ENCODE data around the gene PPP1R12A.

The PPP1R12A gene

DNA sequence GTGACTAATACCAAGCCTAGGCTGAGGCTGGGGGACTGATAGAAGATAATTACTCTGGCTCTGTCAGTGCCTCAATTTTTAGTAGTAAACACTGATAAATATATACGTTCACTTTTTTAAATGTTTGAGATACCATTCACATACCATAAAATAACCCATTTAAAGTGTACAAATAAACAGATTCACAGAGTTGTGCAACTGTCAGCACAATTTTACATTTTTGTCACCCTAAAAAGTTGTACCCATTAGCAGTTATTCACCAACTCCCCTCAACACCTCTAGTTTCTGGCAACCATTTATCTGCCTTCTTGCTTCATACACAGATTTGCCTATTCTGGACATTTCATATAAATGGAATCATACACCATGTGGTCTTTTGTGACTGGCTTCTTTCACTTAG is 15.1 kb downstream of the PPP1R12A start:
- Histone ChIP-seq H3K27ac (ENCODE audit: low read length) (no peak overlapping the region), H3K4me1 (ENCODE audit: control insufficient read depth in 1 of 2, insufficient read depth in 2 of 2, low read length in 2 of 2) (peaks cover 3 to 51% of the 10 kb centered on the region in 2 donors), H3K4me3 (ENCODE audit: low read depth in 1 of 2, low read length in 2 of 2) (no peak overlapping the region)

DNA sequence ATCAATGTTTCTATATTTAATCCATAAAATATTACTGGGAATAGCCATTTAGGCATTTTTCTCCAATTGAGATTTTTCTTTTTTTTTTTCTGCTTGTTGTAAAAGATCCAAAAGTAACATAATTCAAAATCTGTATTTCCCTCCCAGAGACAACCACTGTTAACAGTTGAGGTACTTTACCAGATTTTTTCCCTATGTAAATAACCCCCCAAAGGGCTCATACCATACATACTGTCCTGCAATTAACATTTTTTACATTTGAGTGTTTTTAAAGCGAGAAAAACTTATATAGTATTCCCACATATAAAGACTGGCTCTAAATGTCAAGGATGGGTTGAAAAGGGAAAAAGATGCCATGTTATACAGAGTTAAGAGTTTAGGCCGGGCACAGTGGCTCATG is 18.1 kb downstream of the PPP1R12A start:
- H3K27me3 ChIP-seq (ENCODE audit: low read depth, low read length) = no peaks in the 10 kb centered on the region
- H3K4me1 ChIP-seq (ENCODE audit: control insufficient read depth in 1 of 2, insufficient read depth in 2 of 2, low read length in 2 of 2) = peaks cover 3 to 63% of the 10 kb centered on the region in 2 donors
- H3K4me3 ChIP-seq (ENCODE audit: low read depth in 1 of 2, low read length in 2 of 2) = no peak overlapping the region
- H3K9me3 ChIP-seq (ENCODE audit: control insufficient read depth in 1 of 2, low read length in 2 of 2) = no peaks in the 10 kb centered on the region
- H3K27ac ChIP-seq (ENCODE audit: low read length) = no peak overlapping the region
- no peaks in the 10 kb centered on the region for H3K36me3 ChIP-seq (ENCODE audit: control insufficient read depth in 1 of 2, insufficient read depth in 2 of 2, low read length in 2 of 2)

More for the DNA sequence above, 15.1 kb downstream of the PPP1R12A start:
- no peaks in the 10 kb centered on the region for H3K36me3 ChIP-seq (ENCODE audit: control insufficient read depth in 1 of 2, insufficient read depth in 2 of 2, low read length in 2 of 2)
- no peaks in the 10 kb centered on the region for H3K27me3 ChIP-seq (ENCODE audit: low read depth, low read length)
- no peaks in the 10 kb centered on the region for H3K9me3 ChIP-seq (ENCODE audit: control insufficient read depth in 1 of 2, low read length in 2 of 2)

DNA sequence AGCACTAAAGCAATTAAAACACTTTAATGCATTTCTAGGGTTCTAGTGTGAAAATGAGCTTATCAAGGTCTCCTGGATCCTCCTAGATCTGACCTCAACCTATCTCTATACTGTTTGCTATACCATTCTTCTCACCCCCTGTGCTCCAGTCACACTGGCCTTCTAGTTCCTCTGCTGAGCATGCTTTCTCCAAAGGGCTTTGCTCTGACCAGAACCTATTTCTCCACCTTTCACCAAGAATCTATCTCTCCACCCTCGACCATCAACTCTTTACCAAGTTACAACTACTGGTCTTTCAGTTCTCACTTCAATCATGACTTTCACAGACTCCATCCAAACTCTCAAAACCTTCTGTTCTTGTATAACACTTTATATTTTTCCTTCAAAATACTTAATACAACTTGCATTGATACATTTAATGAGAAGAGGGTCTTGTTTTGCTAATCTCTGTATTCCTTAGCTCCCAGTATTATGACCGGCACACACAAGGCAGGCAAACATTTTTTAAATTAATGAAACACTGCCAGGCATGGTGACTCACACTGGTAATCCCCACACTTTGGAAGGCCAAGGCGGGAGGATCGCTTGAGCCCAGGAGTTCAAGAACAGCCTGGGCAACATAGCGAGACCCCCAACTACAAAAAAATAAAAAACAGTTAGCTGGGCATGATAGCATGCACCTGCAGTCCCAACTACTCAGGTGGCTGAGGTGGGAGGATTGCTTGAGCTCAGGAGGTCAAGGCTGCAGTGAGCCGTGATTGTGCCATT is 22.8 kb downstream of the PPP1R12A start:
- peaks cover 0 to 60% of the 10 kb centered on the region in 2 donors for H3K4me1 ChIP-seq (ENCODE audit: control insufficient read depth in 1 of 2, insufficient read depth in 2 of 2, low read length in 2 of 2)
- H3K4me3 ChIP-seq (ENCODE audit: low read depth in 1 of 2, low read length in 2 of 2) = no peak overlapping the region
- no peaks in the 10 kb centered on the region for H3K36me3 ChIP-seq (ENCODE audit: control insufficient read depth in 1 of 2, insufficient read depth in 2 of 2, low read length in 2 of 2)
- no peaks in the 10 kb centered on the region for H3K9me3 ChIP-seq (ENCODE audit: control insufficient read depth in 1 of 2, low read length in 2 of 2)
- no peak overlapping the region for H3K27ac ChIP-seq (ENCODE audit: low read length)
- no peaks in the 10 kb centered on the region for H3K27me3 ChIP-seq (ENCODE audit: low read depth, low read length)

DNA sequence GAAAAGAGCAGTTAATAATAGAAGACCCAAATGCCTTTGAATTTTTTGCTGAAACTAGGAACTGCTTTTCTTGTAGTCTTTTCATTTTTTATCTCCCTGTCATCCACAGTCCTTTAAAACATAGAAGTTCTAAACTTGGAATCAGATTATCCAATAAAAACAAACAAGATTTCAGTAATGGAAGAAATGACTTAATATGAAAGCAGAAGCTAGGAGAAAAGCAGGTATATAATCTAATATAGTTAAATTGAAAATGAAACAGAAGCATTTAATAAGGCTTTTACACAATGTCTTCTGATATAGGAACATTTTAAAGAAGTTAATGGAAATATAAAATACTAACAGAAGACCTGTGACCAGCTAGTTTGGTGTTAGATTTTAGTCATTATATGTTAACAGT is 26.5 kb downstream of the PPP1R12A start:
- Histone ChIP-seq H3K4me1 (ENCODE audit: control insufficient read depth in 1 of 2, insufficient read depth in 2 of 2, low read length in 2 of 2) (peaks cover 0 to 50% of the 10 kb centered on the region in 2 donors), H3K36me3 (ENCODE audit: control insufficient read depth in 1 of 2, insufficient read depth in 2 of 2, low read length in 2 of 2) (no peaks in the 10 kb centered on the region), H3K27ac (ENCODE audit: low read length) (no peak overlapping the region), H3K27me3 (ENCODE audit: low read depth, low read length) (no peaks in the 10 kb centered on the region), H3K4me3 (ENCODE audit: low read depth in 1 of 2, low read length in 2 of 2) (no peak overlapping the region), H3K9me3 (ENCODE audit: control insufficient read depth in 1 of 2, low read length in 2 of 2) (no peaks in the 10 kb centered on the region)

DNA sequence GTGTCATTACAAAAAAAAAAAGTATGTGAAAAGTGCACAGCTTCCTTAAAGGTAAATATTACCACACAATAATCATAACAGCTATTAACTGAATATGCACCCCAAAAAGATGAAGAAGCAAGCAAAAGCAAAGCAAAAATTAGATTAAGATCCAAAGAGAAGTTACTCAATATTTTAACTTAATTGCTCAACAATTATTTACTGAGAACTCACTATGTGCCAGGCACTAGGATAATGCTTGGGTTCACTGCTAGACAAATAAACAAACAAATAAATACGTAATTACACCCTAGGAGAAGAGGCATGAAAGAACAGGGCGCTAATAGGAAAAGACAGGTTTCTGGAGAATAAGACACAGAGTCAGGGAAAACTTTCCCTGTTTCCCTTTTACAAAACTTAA is 33.4 kb downstream of the PPP1R12A start:
- Histone ChIP-seq H3K27ac (ENCODE audit: low read length) (no peak overlapping the region), H3K9me3 (ENCODE audit: control insufficient read depth in 1 of 2, low read length in 2 of 2) (no peaks in the 10 kb centered on the region), H3K4me1 (ENCODE audit: control insufficient read depth in 1 of 2, insufficient read depth in 2 of 2, low read length in 2 of 2) (peaks cover 0 to 70% of the 10 kb centered on the region in 2 donors), H3K4me3 (ENCODE audit: low read depth in 1 of 2, low read length in 2 of 2) (no peak overlapping the region), H3K36me3 (ENCODE audit: control insufficient read depth in 1 of 2, insufficient read depth in 2 of 2, low read length in 2 of 2) (no peaks in the 10 kb centered on the region), H3K27me3 (ENCODE audit: low read depth, low read length) (no peaks in the 10 kb centered on the region)

DNA sequence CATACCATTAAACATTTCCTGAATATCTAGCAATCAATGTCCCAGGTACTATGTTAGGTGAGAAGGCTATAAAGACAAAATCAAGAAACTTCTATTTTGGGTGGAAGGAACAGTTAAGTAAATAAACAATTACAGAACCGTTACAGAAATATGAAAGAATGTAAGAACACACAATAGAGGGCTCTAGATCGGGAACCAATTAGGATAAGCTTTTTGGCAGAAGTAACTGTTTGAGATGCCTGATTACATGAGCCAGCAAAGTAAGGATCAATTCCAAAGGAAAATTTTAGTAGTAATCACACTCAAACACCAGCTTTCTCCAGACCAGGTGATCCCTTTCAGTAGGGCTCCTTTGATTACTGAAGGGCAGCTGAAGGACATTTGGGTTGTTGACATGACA is 33.9 kb downstream of the PPP1R12A start:
- Histone ChIP-seq H3K27ac (ENCODE audit: low read length) (no peak overlapping the region), H3K4me3 (ENCODE audit: low read depth in 1 of 2, low read length in 2 of 2) (no peak overlapping the region), H3K9me3 (ENCODE audit: control insufficient read depth in 1 of 2, low read length in 2 of 2) (no peaks in the 10 kb centered on the region), H3K27me3 (ENCODE audit: low read depth, low read length) (no peaks in the 10 kb centered on the region), H3K36me3 (ENCODE audit: control insufficient read depth in 1 of 2, insufficient read depth in 2 of 2, low read length in 2 of 2) (no peaks in the 10 kb centered on the region), H3K4me1 (ENCODE audit: control insufficient read depth in 1 of 2, insufficient read depth in 2 of 2, low read length in 2 of 2) (peaks cover 0 to 70% of the 10 kb centered on the region in 2 donors)

DNA sequence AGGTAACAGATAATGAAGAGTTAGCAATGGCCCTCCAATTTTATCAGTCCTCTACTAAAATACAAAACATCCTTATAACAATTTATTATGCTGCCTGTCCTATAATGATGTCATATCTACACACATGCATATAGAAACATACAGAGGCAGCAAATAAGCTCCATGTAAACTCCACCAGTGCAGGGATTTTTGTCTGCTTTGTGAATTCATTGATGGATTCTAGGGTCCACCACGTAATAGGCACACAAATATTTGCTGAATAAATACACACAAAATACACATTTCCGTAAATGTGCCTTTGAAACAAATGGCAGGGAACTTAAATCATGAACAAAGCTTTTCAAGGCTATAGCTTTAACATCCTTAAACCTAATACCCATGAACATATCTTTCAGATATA is 34.7 kb downstream of the PPP1R12A start:
- H3K27ac ChIP-seq (ENCODE audit: low read length) = no peak overlapping the region
- H3K27me3 ChIP-seq (ENCODE audit: low read depth, low read length) = no peaks in the 10 kb centered on the region
- peaks cover 0 to 71% of the 10 kb centered on the region in 2 donors for H3K4me1 ChIP-seq (ENCODE audit: control insufficient read depth in 1 of 2, insufficient read depth in 2 of 2, low read length in 2 of 2)
- no peaks in the 10 kb centered on the region for H3K36me3 ChIP-seq (ENCODE audit: control insufficient read depth in 1 of 2, insufficient read depth in 2 of 2, low read length in 2 of 2)
- no peaks in the 10 kb centered on the region for H3K9me3 ChIP-seq (ENCODE audit: control insufficient read depth in 1 of 2, low read length in 2 of 2)
- no peak overlapping the region for H3K4me3 ChIP-seq (ENCODE audit: low read depth in 1 of 2, low read length in 2 of 2)

DNA sequence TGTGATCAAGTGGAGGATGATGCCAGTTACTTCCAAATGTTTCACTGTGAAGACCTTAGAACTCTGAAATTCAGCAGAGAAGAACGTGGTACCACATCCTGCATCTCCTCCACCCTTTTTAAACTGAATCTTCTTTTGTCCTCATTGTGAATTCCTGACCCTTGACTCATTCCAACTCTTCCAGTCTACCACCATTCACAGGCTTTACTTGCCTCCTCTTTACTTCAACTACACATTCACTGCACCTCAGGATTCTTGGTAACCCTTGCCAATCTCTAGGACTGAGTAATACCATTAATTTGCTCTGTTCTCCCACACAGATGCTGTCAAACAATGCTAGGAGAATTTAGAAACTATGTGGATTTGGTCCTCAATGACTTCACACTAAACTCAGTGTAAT is 37.3 kb downstream of the PPP1R12A start:
- Histone ChIP-seq H3K27me3 (ENCODE audit: low read depth, low read length) (no peaks in the 10 kb centered on the region), H3K36me3 (ENCODE audit: control insufficient read depth in 1 of 2, insufficient read depth in 2 of 2, low read length in 2 of 2) (no peaks in the 10 kb centered on the region), H3K9me3 (ENCODE audit: control insufficient read depth in 1 of 2, low read length in 2 of 2) (no peaks in the 10 kb centered on the region), H3K4me1 (ENCODE audit: control insufficient read depth in 1 of 2, insufficient read depth in 2 of 2, low read length in 2 of 2) (peaks cover 4 to 68% of the 10 kb centered on the region in 2 donors), H3K4me3 (ENCODE audit: low read depth in 1 of 2, low read length in 2 of 2) (no peak overlapping the region), H3K27ac (ENCODE audit: low read length) (no peak overlapping the region)

DNA sequence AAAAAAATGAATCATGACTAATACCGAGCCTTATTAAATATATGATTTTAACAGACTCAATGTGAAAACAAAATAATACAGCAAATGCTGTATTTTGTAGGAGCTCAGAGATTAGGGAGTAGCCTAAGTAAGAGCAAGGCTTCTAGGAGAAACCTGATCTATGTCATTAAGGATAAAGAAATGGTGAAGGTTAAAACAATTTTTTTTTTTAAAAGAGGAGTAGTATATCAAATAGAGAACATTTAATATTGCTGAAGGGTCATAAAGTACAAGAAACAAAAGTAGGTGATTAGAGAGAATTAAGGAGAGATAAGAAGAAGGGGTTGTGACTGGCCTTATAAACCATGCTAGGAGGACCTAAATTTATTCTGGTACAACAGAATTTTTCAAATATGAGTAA is 39.1 kb downstream of the PPP1R12A start:
- H3K36me3 ChIP-seq (ENCODE audit: control insufficient read depth in 1 of 2, insufficient read depth in 2 of 2, low read length in 2 of 2) = no peaks in the 10 kb centered on the region
- no peaks in the 10 kb centered on the region for H3K27me3 ChIP-seq (ENCODE audit: low read depth, low read length)
- no peaks in the 10 kb centered on the region for H3K9me3 ChIP-seq (ENCODE audit: control insufficient read depth in 1 of 2, low read length in 2 of 2)
- peaks cover 4 to 53% of the 10 kb centered on the region in 2 donors for H3K4me1 ChIP-seq (ENCODE audit: control insufficient read depth in 1 of 2, insufficient read depth in 2 of 2, low read length in 2 of 2)
- no peak overlapping the region for H3K27ac ChIP-seq (ENCODE audit: low read length)
- H3K4me3 ChIP-seq (ENCODE audit: low read depth in 1 of 2, low read length in 2 of 2) = no peak overlapping the region

DNA sequence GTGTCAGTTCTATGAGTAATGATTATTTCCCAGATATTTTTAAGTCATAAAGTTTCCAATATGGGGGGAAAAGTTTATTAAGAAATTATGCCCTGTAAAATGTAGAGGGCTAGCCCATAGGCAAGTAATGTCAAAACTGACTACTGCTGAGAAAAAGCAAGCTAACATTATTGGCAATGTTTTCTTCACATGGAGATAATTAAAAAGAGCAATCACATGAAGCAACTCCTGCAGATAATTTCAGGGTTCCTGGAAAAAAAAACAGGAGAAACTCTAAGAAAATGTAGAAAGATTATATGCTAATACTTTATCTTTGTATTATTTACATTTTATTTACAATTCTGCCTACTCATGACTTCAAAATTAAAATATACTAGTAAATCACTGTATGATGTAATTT is 39.8 kb downstream of the PPP1R12A start:
- Histone ChIP-seq H3K4me1 (ENCODE audit: control insufficient read depth in 1 of 2, insufficient read depth in 2 of 2, low read length in 2 of 2) (peaks cover 4 to 46% of the 10 kb centered on the region in 2 donors), H3K4me3 (ENCODE audit: low read depth in 1 of 2, low read length in 2 of 2) (no peak overlapping the region), H3K36me3 (ENCODE audit: control insufficient read depth in 1 of 2, insufficient read depth in 2 of 2, low read length in 2 of 2) (no peaks in the 10 kb centered on the region), H3K27me3 (ENCODE audit: low read depth, low read length) (no peaks in the 10 kb centered on the region), H3K27ac (ENCODE audit: low read length) (no peak overlapping the region), H3K9me3 (ENCODE audit: control insufficient read depth in 1 of 2, low read length in 2 of 2) (no peaks in the 10 kb centered on the region)

DNA sequence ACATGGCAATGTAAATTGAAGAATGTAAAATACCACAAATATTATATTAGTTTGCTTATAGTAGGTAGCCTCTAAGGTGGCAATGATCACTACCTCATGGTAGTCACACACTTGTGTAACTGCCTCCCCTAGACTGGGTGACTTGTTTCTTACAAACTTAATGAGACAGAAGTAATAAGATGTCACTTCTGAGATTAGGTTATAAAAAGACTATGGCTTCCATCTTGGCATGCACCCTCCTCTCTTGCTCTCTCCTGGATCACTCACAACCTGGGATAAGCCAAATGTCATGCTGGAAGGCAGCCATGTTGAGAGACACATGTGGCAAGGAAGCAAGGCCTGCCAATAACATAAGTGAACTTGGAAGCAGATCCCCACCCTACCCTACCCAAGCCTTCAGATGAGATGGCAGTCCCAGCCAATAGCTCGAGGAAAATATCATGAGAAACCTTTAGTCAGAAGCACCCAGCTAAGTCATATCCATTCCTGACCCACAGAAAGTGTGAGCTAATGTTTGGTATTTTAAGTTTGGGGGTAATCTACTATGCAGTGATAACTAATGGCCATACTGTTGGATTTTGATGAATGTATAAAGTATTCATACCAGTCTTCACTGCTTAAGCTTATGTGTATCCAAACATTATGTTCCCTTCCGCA is 43.3 kb downstream of the PPP1R12A start:
- H3K36me3 ChIP-seq (ENCODE audit: control insufficient read depth in 1 of 2, insufficient read depth in 2 of 2, low read length in 2 of 2) = no peaks in the 10 kb centered on the region
- no peaks in the 10 kb centered on the region for H3K9me3 ChIP-seq (ENCODE audit: control insufficient read depth in 1 of 2, low read length in 2 of 2)
- H3K27me3 ChIP-seq (ENCODE audit: low read depth, low read length) = no peaks in the 10 kb centered on the region
- H3K4me1 ChIP-seq (ENCODE audit: control insufficient read depth in 1 of 2, insufficient read depth in 2 of 2, low read length in 2 of 2) = peaks cover 9 to 44% of the 10 kb centered on the region in 2 donors
- H3K4me3 ChIP-seq (ENCODE audit: low read depth in 1 of 2, low read length in 2 of 2) = no peak overlapping the region
- H3K27ac ChIP-seq (ENCODE audit: low read length) = no peak overlapping the region

All from muscle layer of duodenum (tissue), 2 donors.